Measurements from ENCODE around the gene NFIB.
A peak's percentile ranks its signal among the peaks of the same experiment; 100 is the strongest.

Gene NFIB

DNA sequence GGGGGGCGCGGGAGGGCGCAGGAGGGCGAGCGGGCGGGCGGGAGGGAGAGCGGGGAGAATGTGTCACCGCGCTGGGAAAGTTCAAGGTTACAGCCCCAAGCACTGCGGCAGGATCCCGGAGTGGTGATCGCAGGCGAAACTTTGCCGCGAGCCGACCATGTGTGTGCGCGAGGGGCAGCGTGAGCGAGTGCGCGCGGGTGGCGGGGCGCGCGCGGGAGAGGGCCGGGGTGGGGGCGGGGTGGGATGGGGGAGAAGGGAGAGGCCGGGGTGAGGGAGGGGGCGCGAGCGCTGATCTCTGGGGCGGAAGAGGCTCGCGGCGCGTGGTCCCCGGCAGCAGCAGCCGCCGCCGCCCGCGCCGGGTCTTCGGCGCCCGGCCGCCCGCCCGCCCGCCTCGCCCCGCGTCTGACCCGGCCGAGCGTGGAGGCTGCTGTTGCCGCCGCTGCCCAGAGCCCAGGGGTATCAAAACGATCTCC lies at the start of gene NFIB:
Gene NFIB (minus strand): TSS at position 191 of the 473 bp plus-strand sequence. CDS start 630 bp downstream, outside the sequence.
- no peak for DNase-seq (ENCODE audit: low read depth in 3 of 3)

DNA sequence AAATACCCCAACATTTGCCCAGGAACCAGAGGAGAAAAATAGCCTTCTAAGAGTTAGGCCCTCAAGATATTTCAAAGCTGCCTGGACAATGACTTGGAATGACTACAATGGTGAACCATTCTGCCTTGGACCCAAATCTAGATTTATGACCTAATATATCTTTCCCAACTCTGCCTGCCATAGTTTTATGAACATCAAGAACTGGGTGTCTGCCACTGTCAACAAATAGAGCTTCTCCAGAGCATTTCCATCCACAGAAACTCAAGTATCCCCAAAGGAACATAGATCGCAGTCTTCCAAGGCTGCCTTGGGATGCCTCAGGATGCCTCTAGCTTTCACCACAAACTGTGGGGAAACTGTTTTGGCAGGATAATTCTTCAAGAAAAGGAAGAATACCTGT lies 48.2 kb upstream of the NFIB start:
- DNase-seq (ENCODE audit: low read depth in 3 of 3): no peak

- DNase-seq (ENCODE audit: low read depth in 3 of 3): no peak
These were observed 47.1 kb upstream of the NFIB start for GRCh38 chr9:14361074-14361473.

DNA sequence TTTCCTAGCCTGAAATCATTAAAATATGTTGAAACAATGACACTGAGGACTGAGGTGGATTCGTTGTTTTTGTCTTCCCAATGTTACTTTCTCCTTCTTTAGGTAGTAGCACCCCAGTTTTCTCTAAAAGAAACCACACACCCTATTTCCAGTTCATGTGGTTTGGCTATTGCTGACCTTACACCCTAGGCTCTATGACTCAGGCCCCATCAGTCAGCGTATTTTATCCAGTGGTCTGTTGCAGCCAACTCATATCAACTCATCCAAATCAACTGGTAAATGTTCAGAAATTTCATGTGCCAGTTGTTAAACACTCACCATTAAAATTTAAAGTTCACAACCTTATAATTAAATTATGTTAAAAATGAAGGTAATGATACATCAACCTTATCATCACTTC lies 44.6 kb upstream of the NFIB start:
- DNase-seq (ENCODE audit: low read depth in 3 of 3): no peak

- no peak for DNase-seq (ENCODE audit: low read depth in 3 of 3)
These were observed 42.7 kb upstream of the NFIB start for GRCh38 chr9:14356351-14357265.

GRCh38 chr9:14354201-14354600 lies 40.3 kb upstream of the NFIB start:
- no peak for DNase-seq (ENCODE audit: low read depth in 3 of 3)

DNA sequence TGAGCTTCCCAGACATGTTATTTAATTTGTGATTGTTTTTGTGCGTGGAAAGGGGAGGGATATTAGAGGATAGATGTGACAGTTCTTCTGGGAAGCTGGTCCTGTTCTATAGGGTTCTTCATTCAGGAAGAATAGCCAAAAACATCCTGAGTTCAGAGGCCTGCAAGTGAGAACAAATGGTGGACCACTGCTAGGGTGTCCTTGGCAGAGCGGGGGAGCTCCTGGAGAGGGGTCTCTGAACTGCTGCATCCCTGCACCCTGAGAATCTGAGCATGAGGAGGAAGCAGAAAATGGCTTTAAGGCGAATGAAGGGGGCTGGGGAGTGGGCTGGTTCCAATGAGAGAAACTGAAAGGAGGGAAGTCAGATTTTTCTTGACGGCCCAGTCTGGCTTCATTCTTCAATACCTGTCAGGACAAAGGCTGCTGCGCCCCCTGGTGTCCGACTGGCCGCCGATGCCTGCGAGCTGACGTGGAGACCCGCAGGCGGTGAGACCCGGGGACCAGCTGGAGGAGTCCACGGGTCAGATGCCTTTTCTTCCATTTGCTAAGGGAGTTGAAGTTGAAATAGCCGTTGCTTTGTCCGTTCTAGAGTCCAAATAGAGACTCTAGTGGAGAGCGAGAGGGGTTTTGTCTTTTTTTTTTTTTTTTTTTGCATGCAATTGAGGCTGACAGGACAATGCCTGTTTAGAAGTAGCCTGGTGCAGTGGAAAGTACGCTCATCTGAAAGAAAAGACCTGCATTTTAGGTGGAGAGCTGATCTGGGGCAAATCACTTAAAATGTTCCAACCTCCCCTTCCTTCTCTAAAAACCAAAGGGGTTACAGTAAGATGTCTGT lies 39.5 kb upstream of the NFIB start:
- DNase-seq (ENCODE audit: low read depth in 3 of 3): peak; percentile 37 to 55 (median 42)

DNA sequence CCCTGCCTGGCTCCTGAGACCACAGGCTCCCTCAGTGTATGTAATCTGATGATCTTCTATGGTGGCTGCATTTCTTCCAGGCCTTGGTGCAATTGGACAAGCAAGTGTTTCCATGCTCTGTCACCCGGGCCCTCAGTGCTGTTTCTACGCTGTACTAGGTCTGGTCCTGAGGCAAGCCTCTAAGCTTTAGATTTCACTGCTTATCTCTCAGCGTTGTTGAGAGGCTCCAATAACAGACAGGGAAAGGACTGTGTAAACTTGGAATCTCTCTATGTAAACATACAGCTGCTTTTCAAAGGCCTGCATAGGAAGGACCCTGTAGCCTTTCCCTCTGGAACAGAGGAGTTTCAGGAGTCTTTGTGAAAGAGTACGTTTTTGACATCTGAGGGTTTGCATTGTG lies 38.6 kb upstream of the NFIB start:
- no peak for DNase-seq (ENCODE audit: low read depth in 3 of 3)

DNA sequence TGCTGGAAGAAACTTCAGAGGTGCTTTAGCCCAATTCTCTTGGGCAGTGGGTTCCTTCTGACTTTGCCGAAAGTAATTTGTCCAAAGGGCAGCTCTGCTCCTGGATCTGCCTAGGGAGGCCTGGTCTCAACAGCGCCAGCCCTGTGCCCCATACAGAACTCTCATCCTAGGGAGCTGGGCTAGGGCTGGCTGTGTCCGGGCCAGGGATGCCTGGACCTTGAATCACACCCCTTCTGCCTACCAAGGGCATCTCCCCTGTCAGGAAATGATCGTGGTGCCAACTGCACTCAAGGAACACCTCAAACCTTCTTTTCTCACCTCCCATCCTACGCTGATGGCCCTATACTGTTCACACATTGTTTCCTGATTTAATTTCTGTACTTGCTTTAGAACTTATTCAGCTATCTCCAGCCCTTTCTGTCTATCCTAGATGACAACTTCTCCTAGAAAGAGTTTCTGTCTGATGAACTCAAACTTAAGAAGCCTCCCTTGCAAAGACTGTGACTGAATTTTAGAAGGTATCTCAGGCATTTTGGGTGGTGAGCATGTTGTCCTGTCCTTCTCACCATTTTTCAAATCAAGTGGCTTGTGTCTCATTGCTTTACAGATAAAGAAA lies 37.4 kb upstream of the NFIB start:
- DNase-seq (ENCODE audit: low read depth in 3 of 3): no peak

- no peak for DNase-seq (ENCODE audit: low read depth in 3 of 3)
These were observed 36.8 kb upstream of the NFIB start for GRCh38 chr9:14350754-14351153.

GRCh38 chr9:14350349-14350728 lies 36.4 kb upstream of the NFIB start:
- DNase-seq (ENCODE audit: low read depth in 3 of 3): no peak

- no peak for DNase-seq (ENCODE audit: low read depth in 3 of 3)
These were observed 35.8 kb upstream of the NFIB start for GRCh38 chr9:14349447-14350348.

DNA sequence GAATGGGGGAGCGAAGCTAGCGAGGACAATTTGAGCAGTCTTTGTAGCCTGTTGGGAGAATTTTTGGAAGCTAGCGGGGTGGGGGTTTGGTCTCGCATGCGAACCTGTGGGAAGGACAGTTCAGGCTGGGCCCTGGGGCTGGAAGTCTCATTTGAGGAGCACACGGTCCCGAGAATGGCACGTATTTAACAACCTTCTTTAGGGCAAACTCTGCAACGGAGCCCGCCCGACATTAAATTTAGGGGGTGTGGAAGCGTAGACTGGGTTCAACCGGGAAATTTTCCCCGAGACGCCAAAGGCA lies 35.2 kb upstream of the NFIB start:
- no peak for DNase-seq (ENCODE audit: low read depth in 3 of 3)

DNA sequence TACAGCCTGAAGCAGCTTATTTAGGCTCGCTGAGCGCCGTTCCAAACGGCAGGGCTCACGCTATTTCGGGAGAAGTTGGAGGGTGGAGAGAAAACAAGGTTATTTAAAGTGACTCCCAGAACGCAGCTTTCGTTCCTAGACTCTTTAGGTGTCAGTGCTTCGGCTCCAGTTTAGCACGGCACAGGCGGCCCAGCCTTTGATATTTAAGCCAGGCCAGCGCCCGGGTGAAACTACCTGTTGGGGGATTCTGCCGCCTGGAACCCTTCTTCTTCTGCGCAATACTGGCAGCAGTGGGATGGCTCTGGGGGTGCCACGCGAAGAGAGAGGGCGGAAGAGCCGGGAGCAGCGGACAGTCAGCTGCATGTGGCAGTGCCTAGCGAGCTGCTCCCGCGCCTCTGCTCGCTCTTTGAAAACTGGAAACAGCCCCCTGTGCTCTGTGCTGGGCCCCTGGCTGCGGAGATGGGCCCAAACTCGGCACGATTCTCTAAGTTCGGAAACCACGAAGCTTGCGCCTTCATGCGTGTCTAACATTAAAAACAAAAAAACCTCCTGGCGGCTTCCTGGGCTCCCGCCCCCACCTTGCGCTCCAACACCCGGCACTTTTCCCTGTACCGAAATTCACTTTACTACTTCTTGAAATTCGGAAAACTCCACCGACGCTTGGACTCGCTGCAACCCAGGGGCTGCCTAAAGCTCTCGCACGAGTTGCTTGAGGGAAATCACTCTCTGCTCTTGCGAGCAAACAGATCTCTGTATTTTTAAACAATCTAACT lies 34.6 kb upstream of the NFIB start:
- DNase-seq (ENCODE audit: low read depth in 3 of 3): no peak

DNA sequence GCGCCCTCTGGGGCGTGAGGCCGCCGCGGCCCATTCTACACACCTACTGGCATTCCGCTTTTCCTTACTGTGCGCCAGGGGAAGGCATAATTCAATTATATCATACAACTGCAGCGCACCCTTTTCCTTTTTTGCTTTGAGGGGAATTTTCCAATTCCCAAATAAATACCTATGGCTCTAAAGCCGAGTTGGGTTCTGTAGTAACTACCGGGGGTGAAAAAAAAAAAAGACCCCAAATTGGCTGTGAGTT lies 34.1 kb upstream of the NFIB start:
- DNase-seq (ENCODE audit: low read depth in 3 of 3): no peak

- DNase-seq (ENCODE audit: low read depth in 3 of 3): no peak
These were observed 33.6 kb upstream of the NFIB start for GRCh38 chr9:14347406-14348122.

- DNase-seq (ENCODE audit: low read depth in 3 of 3): no peak
These were observed 33.0 kb upstream of the NFIB start for GRCh38 chr9:14346811-14347405.

- no peak for DNase-seq (ENCODE audit: low read depth in 3 of 3)
These were observed 32.4 kb upstream of the NFIB start for GRCh38 chr9:14346231-14346791.

All from stimulated activated CD4-positive, alpha-beta T cell treated with anti-CD3 and anti-CD28 coated beads, TNF-alpha, amount 100 ng/mL, for 4 hours (primary cell).